Pancreas (tissue), 10 donors: ENCODE results near the gene CPNE2. TPM values are rescaled to one million over a fixed set of nuclear protein-coding genes. Genes with fewer than 3 reads are reported as not detected.

ENCODE experiments used
- ATAC-seq, 4 donors: fragments of 200-7000 bp; cut with Tn5 transposase; one replicate each; pipeline versions ENCODE4 v1.8.0 to v1.9.1; 2020; ENCODE audit warnings: mild to moderate bottlenecking in 4 of 4, moderate library complexity in 4 of 4
- DNase-seq, 6 donors: peaks; one replicate each; pipeline ENCODE4 v3.0.0-alpha.2; 2020
- FAIRE-seq: peaks from 2 replicates; lab custom pipeline; 2012; peaks lifted over from hg19 to GRCh38; lab: Jason Lieb, UNC
- H3K27ac ChIP-seq, 4 donors: fragments of 200-600 bp; sonication (generic); 1 replicate in 3 of 4; 2 replicates in 1 of 4; pipeline versions ENCODE4 v1.5.0 to v1.8.0; 2020
- H3K27me3 ChIP-seq, 4 donors: fragments of 200-600 bp; one replicate each; pipeline ENCODE4 v1.8.0; 2021
- H3K36me3 ChIP-seq, 3 donors: fragments of 200-600 bp; sonication (generic) in 1 of 3; one replicate each; pipeline versions ENCODE4 v1.5.0 to v1.8.0; 2020 to 2021
- H3K4me1 ChIP-seq, 3 donors: fragments of 200-600 bp; one replicate each; pipeline ENCODE4 v1.8.0; 2021
- H3K4me3 ChIP-seq, 4 donors: fragments of 200-600 bp; sonication (generic) in 2 of 4; one replicate each; pipeline versions ENCODE4 v1.5.0 to v1.8.0; 2020 to 2021
- H3K9me3 ChIP-seq, 4 donors: fragments of 200-600 bp; one replicate each; pipeline ENCODE4 v1.8.0; 2021
- WGBS, 2 donors: extraction: QIAGEN DNeasy Blood & Tissue Kit; methylation state at CpG; one replicate each; pipeline ENCODE4 v1.1.7; 2013; 5-methylcytosine and 5-hydroxymethylcytosine counted together
- intact Hi-C, 3 donors: fragments of 100-400 bp; cut with DNase I; formaldehyde crosslinking; loops; one replicate each; pipeline versions ENCODE4 v1.11.1 to v1.14.2; 2022
- polyA plus RNA-seq, 2 donors: library from polyadenylated mRNA; stranded (reverse); fragments of 200-250 nt; gene quantifications; one replicate each; pipeline ENCODE4 v1.2.3, GENCODE V29; 2013
- total RNA-seq, 6 donors: library from RNA; stranded (reverse); fragmentation: NEBNext Ultra II Directional in 4 of 6; extraction: Animal tissue kit (Norgen Biotek cat#: 25700) in 4 of 6; gene quantifications; one replicate each; pipeline versions ENCODE4 v1.2.1 to v1.2.4, GENCODE V29; 2021 to 2023
- TF ChIP-seq, protein P1 (sequence below), 4 donors: fragments of 200-600 bp; sonication (generic) in 3 of 4; IDR thresholded peaks; one replicate each; pipeline versions ENCODE4 v1.5.0 to v1.8.0; 2021; ENCODE audit warnings: antibody characterized with exemption in 4 of 4
- donor health status: healthy with polysubstance abuse.
- donor health status: DM: no; HTN: no; CAD: no; lungs with moderate emphysema.
- donor health status: DM: no; HTN: no; CAD: no.
- donor health status: control.
- donor health status: control.
- donor health status: Bipolar disorder and iron deficiency.
- donor health status: DM: yes; HTN: yes; CAD: no.
- donor health status: DM: no; HTN: no; CAD: no.
- donor health status: DM: no; HTN: no; CAD: no.
- donor health status: DM: yes; HTN: yes; CAD: no.

Gene CPNE2
- total and polyA plus RNA-seq, 8 donors, result 3.2 to 17.1 (median 5.6) TPM

- no peaks in the 10 kb centered on the region for H3K27me3 ChIP-seq
- FAIRE-seq (no peak), DNase-seq (peak in 1 of 6 donors; percentile 24), ATAC-seq (no peak)
- no peak overlapping the region for H3K27ac ChIP-seq
- WGBS, 2 donors, result 78 to 79% methylated on average over 14 of the region's 14 CpGs
- TF ChIP-seq, protein P1, sequence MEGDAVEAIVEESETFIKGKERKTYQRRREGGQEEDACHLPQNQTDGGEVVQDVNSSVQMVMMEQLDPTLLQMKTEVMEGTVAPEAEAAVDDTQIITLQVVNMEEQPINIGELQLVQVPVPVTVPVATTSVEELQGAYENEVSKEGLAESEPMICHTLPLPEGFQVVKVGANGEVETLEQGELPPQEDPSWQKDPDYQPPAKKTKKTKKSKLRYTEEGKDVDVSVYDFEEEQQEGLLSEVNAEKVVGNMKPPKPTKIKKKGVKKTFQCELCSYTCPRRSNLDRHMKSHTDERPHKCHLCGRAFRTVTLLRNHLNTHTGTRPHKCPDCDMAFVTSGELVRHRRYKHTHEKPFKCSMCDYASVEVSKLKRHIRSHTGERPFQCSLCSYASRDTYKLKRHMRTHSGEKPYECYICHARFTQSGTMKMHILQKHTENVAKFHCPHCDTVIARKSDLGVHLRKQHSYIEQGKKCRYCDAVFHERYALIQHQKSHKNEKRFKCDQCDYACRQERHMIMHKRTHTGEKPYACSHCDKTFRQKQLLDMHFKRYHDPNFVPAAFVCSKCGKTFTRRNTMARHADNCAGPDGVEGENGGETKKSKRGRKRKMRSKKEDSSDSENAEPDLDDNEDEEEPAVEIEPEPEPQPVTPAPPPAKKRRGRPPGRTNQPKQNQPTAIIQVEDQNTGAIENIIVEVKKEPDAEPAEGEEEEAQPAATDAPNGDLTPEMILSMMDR (IDR thresholded peaks at IDR 0.05), result no peak
- intact Hi-C loops, result no loop called here
- no peak overlapping the region for H3K4me3 ChIP-seq
- H3K9me3 ChIP-seq, result no peaks in the 10 kb centered on the region
- no peaks in the 10 kb centered on the region for H3K4me1 ChIP-seq
- no peaks in the 10 kb centered on the region for H3K36me3 ChIP-seq
These were observed 53.0 kb downstream of the CPNE2 start for GRCh38 chr16:57145046-57146021.

DNA sequence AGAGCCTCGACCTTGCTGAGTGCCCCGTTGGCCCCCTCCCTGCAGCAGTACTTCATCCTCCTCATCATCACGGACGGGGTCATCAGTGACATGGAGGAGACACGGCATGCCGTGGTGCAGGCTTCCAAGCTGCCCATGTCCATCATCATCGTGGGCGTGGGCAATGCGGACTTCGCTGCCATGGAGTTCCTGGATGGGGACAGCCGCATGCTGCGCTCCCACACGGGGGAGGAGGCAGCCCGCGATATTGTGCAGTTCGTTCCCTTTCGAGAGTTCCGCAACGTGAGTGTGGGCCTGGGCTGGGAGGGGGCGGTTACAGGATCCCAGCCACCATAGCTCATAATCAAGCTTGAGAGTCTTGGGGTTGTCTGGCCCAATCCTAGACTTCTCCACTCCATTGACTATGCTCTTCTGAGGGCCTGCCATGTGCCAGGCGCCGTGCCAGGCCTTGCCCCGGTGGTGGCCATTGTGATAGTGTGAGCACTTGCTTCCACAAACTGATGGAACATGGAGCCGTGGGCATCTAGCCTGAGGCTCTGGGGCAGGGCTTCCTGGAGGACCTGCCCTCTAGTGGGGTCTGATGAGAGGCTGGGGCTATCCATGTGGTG lies 53.8 kb downstream of the CPNE2 start:
- 88 to 92% methylated on average over 24 of the region's 24 CpGs for WGBS, 2 donors
- DNase-seq, result no peak
- H3K4me3 ChIP-seq, result no peak overlapping the region
- no peaks in the 10 kb centered on the region for H3K4me1 ChIP-seq
- no peak for ATAC-seq
- H3K36me3 ChIP-seq, result no peaks in the 10 kb centered on the region
- TF ChIP-seq, protein P1 (IDR thresholded peaks at IDR 0.05), result no peak
- intact Hi-C loops, result no loop called here
- no peaks in the 10 kb centered on the region for H3K27me3 ChIP-seq
- no peak overlapping the region for H3K27ac ChIP-seq
- no peak for FAIRE-seq
- H3K9me3 ChIP-seq, result no peaks in the 10 kb centered on the region

DNA sequence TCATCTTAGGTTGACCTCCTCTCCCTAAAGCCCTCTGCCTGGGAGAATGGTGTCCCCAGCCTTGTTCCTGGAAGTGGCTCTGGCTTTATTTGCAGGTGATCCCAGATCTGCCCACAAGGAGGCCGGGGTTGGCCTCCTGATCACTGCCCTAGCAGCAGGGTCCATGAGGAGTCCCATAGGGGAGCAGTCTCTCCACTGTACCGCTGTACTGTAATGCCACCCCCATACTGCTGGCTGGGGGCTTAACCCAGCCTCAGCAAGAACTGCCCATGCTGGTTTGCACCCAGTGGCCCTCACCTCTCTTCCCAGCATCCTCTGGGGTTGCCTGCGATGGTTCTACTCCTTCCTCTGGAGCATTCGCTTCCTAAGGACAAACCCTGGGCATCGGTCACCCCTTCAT lies 54.4 kb downstream of the CPNE2 start:
- no peaks in the 10 kb centered on the region for H3K4me1 ChIP-seq
- DNase-seq (no peak), ATAC-seq (peak in 1 of 4 donors; percentile 35), FAIRE-seq (no peak)
- H3K9me3 ChIP-seq, result no peaks in the 10 kb centered on the region
- no peaks in the 10 kb centered on the region for H3K36me3 ChIP-seq
- H3K27ac ChIP-seq, result no peak overlapping the region
- TF ChIP-seq, protein P1 (IDR thresholded peaks at IDR 0.05), result no peak
- no peak overlapping the region for H3K4me3 ChIP-seq
- no peaks in the 10 kb centered on the region for H3K27me3 ChIP-seq
- WGBS, 2 donors, result 89 to 93% methylated on average over 5 of the region's 5 CpGs
- intact Hi-C loops, result no loop called here

- intact Hi-C loops, result no loop called here
- FAIRE-seq, result no peak
- DNase-seq, result peak in 1 of 6 donors; percentile 32
These were observed 55.2 kb downstream of the CPNE2 start for GRCh38 chr16:57147381-57148221.

More at GRCh38 chr16:57147381-57148221, 55.2 kb downstream of the CPNE2 start:
- ATAC-seq, result peak in 3 of 4 donors; percentile 31 to 50 (median 42)
- Histone ChIP-seq H3K9me3 (no peaks in the 10 kb centered on the region), H3K27ac (peak overlapping the region in 2 of 4 donors; percentile 19 to 29), H3K4me1 (no peaks in the 10 kb centered on the region), H3K36me3 (peaks cover 0 to 7% (median 2%) of the 10 kb centered on the region in 3 donors), H3K4me3 (no peak overlapping the region), H3K27me3 (no peaks in the 10 kb centered on the region)
- TF ChIP-seq, protein P1 (IDR thresholded peaks at IDR 0.05), result no peak
- 47 to 48% methylated on average over 14 of the region's 14 CpGs for WGBS, 2 donors
